Right lobe of liver (tissue), 4 donors: ENCODE measurements around the gene ADAM23.

Experiments used
- POLR2A ChIP-seq: fragments of 450-650 bp; IDR thresholded peaks from one replicate; pipeline ENCODE4 v1.6.1; 2017; ENCODE audit warnings: antibody characterized with exemption, mild to moderate bottlenecking
- TF ChIP-seq, protein P1 (sequence below), 4 donors: fragments of 200-600 bp in 3 of 4; fragments of 450-650 bp in 1 of 4; IDR thresholded peaks; one replicate each; pipeline versions ENCODE4 v1.5.1 to v1.8.0; 2016 to 2022; ENCODE audit warnings: antibody characterized with exemption in 4 of 4, mild to moderate bottlenecking in 2 of 4
- donor health status: DM: no; HTN: no; CAD: no.
- donor health status: DM: no; HTN: no; CAD: no.
- donor health status: DM: no; HTN: yes; CAD: no.

DNA sequence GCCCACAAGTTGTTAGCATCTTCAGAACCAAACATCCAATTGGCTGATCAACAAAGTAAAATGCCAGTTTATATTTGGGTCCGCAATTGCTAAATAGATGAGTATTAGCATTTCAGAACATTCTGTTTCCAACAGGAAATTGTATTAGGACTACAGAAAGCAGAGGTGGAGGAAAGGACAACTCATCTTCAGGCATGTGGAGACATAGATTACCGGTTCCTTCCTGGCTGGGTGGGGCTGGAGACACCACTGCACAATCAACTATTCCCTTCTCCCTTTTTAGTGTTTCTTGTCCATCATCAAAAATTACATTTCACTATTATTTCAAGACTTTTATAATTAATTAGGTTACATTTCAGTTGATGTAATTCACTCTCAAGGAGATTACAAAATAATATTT is 83.8 kb downstream of the ADAM23 start:
- TF ChIP-seq, protein P1, sequence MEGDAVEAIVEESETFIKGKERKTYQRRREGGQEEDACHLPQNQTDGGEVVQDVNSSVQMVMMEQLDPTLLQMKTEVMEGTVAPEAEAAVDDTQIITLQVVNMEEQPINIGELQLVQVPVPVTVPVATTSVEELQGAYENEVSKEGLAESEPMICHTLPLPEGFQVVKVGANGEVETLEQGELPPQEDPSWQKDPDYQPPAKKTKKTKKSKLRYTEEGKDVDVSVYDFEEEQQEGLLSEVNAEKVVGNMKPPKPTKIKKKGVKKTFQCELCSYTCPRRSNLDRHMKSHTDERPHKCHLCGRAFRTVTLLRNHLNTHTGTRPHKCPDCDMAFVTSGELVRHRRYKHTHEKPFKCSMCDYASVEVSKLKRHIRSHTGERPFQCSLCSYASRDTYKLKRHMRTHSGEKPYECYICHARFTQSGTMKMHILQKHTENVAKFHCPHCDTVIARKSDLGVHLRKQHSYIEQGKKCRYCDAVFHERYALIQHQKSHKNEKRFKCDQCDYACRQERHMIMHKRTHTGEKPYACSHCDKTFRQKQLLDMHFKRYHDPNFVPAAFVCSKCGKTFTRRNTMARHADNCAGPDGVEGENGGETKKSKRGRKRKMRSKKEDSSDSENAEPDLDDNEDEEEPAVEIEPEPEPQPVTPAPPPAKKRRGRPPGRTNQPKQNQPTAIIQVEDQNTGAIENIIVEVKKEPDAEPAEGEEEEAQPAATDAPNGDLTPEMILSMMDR (IDR thresholded peaks at IDR 0.05): no peak
- TF ChIP-seq POLR2A: no peak
